HG03095 (cell line): ENCODE results near the gene HLA-E.
A peak's percentile ranks its signal among the peaks of the same experiment; 100 is the strongest.
"Not testable (repeated sequence)": the region's sequence is repeated elsewhere in the genome, so short reads cannot be mapped to it uniquely, and the experiment has no call there.

Source experiments
- ATAC-seq: cut with Tn5 transposase; IDR thresholded peaks from one replicate; pipeline ENCODE4 v1.9.1; 2021; ENCODE audit warnings: moderate library complexity; ENCODE audit not compliant: unreplicated experiment

The HLA-E gene

DNA sequence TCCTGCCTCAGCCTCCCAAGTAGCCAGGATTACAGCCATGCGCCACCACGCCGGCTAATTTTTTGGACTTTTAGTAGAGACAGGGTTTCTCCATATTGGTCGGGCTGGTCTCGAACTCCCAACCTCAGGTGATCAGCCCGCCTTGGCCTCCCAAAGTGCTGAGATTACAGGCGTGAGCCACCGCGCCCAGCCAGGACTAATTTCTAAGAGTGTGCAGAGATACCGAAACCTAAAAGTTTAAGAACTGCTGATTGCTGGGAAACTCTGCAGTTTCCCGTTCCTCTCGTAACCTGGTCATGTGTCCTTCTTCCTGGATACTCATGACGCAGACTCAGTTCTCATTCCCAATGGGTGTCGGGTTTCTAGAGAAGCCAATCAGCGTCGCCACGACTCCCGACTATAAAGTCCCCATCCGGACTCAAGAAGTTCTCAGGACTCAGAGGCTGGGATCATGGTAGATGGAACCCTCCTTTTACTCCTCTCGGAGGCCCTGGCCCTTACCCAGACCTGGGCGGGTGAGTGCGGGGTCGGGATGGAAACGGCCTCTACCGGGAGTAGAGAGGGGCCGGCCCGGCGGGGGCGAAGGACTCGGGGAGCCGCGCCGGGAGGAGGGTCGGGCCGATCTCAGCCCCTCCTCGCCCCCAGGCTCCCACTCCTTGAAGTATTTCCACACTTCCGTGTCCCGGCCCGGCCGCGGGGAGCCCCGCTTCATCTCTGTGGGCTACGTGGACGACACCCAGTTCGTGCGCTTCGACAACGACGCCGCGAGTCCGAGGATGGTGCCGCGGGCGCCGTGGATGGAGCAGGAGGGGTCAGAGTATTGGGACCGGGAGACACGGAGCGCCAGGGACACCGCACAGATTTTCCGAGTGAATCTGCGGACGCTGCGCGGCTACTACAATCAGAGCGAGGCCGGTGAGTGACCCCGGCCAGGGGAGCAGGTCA, at the start of gene HLA-E:
Gene HLA-E, plus strand, starts transcription at position 429 of the 945 bp plus-strand sequence. Its CDS starts 23 bp downstream, at position 452.
- peak; percentile 68 for ATAC-seq

DNA sequence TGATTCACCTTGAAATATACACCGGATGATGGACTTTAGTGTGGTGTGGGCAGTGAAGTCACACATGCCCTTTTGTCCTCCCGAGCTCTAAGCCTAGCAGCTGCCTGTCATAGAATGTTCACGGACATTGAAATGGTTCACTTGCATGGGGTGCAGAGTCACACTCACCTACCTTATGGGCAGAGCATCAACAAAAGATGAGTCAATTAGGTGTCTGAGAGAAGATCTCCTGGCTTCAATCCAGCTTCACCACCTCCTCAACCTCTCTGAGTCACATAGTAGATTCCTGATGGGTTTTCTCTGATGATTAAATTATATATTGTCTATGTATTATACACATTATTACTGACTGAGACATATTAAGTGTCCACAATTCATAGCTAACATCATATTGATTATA, 48.1 kb upstream of the HLA-E start:
- no peak for ATAC-seq

DNA sequence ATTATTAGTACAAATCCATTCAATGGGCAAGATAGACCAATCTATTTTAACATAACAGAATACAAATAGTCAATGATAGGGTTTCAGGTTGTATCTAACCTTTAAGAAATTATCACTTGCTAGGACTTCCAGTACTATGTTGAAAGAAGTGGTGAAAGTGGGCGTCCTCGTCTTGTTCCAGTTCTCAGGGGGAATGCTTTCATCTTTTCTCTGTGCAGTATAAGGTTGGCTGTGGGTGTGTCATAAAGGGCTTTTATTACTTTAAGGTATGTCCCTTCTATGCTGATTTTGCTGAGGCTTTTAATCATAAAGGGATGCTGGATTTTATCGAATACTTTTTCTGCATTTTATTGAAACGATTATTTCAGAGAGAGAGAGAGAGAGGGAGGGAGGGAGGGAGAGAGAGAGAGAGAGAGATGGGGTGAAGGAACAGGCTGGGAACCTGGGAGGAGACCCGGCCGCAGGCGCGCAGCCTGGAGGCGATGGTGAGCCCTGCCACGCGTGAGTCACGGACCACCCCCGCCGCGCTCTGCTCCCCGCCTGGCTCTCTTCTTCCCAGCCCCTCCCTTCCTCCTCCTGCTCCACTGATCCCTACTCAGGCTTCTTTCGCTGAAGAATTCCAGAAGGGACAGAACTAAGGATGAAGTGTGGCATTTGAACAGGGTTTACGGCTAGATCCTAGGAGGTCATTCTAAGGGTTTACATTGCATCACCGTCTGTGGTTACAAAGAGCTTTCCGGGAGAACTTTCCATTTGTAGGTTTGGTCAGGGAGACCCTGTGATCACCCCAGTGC, 45.5 kb upstream of the HLA-E start:
- no peak for ATAC-seq

DNA sequence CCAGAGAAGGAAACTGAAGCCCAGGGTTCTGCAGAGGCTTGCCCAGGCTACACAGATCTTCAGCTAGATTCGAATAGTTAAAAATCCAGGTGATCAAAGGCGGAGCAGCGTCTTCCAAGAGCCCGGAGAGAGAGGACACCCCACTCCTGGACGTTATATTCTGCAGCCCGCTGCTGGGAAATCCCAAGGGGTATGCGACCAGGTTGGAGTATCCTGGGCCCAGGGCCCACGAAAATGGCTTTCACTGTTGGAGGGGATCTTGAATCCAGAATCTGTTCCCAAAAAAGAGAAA, 44.9 kb upstream of the HLA-E start:
- ATAC-seq: no peak

DNA sequence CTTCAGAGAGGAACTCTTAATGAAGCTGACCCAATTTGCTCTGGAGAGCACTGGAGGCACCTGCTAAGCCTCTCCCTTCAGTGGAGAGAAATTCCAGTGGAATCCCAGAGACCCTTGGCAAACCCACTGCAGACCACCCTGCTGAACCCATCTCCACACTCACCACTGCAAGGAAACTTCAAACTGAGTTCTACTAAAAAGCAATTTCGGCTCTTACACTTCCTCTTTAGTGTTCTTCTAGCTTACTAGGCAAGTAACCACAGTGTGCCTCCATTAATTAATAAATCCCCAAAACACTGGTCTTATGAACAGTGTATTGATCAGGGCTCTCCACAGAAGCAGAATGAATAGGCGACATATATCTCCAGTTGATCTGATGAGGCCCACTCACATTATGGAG, 43.0 kb upstream of the HLA-E start:
- no peak for ATAC-seq

DNA sequence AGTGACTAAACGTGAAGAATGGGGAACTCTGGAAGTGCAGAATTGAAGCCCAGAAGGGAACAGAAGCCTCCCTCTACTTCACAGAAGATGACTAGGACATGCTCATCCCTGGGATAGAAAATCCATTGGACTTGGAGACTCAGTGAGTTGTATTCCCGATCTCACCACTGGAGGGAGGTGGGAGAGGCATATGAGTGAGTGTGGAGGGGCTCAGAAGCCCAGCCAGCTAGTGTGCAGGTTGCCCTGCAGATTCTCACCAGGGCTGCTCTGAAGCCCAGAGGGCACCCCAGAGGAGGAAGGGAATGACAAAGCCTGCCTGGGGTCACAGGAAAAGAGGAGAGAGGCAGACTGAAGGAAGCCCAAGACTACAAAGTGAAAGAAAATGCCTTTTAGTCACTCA, 42.1 kb upstream of the HLA-E start:
- no peak for ATAC-seq

DNA sequence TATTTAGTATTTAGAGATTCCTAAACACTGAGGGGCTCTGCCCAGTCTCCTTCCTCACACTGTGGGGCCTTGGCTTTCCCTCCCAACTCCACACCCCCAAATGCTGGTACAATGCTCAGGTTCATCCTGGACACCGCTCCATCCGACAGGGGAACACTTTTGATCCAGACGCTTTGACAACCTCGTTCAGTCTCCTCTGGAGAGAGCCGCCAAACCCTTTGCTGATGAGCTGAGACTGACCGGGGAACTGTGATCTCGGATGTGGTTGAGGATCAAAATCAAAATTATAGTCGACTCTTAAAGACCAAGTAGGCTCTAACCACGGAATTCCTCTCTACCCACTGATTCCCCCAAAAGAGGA, 38.8 kb upstream of the HLA-E start:
- ATAC-seq: no peak

DNA sequence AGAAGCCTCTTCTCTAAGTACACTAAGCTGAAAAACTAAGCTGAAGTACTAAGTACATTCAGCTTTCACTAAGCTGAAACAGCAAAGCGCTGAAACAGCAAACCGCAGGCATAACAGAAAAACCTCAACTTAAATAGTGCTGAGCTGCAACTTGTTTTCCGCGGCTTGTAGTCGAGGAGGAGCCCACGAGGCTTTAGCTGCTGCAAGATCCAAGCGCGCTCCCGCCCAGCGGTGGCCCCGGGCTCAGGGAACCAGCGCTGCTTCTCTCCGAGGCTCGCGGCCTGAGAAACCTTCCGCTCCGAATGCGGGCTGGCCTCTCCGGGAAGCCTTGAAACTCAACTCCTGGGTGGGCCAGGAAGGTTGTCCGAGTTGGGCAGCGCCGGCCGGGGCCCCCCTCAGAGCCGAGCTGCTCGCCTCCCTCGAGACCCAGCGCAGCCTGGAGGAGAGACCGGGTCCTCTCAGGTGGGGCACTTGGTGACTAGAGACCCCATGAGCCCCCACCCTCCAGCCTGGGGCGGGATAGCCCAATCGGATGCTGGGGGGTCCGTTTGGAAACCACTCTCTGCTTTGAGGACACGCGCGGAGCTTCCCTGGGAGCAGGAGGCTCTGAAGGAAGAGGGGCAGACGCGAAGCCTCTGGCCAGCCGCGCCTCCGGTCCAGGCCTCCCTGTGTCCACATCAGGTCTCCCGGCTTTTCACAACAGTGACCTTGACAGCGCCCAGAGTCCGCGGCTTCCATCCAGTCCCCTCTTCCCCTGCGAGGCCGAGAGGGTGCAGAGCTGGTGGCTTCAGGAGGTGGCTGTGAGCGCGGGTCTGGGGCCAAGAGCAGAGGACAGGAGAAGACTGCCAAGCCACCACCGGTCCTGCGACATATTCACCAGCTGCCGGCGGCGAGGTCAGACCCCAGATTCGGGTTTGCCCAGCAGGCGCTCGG, 38.1 kb upstream of the HLA-E start:
- ATAC-seq: peak; percentile 50

DNA sequence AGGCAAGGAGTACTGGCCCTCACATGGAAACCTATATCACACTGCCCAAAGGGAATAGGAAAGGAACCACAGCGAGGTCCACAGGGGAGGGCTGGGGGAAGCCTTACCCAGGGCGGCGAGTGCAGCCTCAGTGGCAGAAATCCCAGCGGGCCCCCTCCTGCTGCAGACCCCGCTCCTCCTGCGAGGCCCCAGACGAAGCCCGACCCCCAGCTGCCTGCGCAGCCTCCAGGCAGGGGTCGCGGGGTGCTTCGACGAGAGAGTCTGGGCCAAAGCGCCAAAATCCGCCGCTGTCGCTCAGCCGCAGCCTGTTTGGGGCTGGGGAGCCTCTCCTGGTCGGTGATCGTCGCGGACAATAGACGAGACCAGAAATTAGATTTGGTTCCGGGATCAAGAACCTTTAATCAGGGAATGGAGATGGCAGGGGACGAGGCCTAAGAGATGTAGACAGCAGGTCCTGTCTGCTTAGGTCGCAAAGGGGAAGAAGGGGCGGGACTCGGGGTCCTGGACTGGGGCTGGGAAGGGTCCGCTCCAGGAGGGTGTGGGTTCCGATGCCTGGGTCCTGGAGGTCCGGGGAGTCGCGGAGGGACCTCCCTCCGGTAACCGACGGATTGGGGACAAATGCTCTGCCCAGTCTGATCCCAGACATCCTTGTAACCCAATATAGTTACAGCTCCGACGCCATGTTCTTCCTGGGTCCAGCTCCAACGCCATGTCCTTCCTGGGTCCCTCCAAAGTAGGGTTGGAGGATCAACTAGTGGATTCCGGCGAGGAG, 36.4 kb upstream of the HLA-E start:
- ATAC-seq: no peak

DNA sequence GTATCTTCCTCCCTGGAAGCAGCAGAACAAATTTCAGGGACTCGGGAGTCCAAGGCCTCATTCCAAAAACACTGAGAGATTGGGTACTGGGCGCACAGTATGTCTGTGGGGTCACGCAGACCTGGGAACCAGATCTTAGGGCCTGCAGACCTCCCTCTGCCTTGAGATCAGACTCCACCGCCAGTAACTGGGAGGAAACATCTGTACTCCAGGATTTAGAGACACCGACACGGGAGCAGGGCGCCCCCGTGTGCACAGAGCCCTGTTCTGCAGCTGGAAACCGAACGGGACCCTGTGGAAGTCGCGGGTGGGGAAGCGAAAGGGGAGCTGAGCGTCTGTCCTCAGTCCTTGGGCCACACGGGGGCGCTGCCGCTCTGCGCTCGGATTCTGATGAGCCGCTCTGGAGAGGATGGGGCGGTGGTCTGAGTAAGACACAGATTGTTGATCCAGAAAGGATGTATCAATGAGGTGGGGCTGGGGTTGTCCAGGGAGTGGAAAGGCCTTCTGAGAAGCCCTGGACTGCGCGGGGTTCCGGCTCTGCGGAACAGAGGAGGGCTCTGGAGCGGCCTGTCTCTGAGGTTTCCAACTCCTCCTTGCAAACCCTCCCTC, 35.7 kb upstream of the HLA-E start:
- no peak for ATAC-seq

DNA sequence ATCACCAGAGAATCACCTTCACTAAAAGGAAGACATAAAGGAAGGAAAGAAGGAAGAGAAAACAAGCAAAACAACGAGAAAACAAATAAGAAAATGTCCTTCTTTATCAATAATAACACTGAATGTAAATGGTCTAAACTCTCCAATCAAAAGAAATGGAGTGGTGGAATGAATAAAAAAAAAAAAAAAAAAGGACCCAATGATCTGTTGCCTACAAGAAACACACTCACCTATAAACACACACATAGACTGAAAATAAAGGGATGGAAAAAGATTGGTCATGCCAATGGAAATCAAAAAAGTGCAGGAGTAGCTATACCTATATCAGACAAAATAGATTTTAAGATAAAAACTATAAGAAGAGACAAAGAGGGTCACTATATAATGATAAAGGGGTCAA, 30.2 kb upstream of the HLA-E start:
- no peak for ATAC-seq

DNA sequence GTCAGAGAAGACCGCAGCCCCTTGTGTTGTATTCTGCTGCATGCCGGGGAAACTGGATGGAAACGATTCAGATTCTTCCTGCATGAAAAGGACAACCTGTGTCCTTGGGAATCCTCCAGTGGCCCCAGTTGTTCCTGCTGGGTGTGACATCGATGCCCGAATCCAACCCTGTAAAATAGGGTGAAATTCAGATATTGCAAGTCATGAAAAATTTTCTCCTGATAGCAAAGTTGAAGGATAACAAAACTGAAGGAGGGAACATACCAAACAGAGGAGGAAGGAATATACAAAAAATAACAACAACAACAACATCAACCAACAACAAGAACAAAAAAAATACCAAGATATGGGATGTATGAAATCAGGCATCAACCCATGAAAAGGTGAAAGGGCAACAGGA, 28.3 kb upstream of the HLA-E start:
- no peak for ATAC-seq

DNA sequence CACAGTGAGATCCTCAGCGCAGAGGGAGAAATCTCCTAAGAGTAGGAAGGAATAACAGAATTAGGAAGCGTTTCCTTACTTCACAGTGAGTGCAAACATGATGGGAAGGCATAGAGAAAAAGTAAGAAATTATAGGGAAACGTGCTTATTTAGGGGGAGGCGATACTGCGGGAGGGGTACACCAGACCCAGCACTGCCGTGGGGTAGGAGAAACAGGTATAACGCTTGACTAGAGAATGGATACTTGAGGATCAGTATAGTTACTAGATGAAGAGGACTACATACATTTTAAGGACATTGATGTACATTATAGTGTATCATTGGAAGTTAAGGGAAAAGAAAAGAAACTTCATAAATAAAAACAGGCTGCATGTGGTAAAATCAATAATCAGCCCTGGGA, 26.8 kb upstream of the HLA-E start:
- ATAC-seq: no peak

DNA sequence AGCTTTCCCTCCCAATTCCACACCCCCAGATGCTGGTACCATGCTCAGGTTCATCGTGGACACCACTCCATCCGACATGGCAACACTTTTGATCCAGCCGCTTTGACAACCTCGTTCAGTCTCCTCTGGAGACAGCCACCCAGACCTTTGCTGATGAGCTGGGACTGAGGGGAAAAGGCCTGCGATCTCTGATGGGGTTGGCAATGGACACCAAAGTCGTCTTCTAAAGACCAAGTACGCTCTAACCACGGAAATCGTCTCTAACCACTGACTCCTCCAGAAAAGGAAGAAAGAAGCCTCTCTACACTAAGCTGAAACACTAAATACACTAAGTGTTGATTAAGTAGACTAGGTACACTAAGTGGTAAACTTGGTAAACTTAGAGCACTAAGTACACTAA, 26.1 kb upstream of the HLA-E start:
- ATAC-seq: no peak

DNA sequence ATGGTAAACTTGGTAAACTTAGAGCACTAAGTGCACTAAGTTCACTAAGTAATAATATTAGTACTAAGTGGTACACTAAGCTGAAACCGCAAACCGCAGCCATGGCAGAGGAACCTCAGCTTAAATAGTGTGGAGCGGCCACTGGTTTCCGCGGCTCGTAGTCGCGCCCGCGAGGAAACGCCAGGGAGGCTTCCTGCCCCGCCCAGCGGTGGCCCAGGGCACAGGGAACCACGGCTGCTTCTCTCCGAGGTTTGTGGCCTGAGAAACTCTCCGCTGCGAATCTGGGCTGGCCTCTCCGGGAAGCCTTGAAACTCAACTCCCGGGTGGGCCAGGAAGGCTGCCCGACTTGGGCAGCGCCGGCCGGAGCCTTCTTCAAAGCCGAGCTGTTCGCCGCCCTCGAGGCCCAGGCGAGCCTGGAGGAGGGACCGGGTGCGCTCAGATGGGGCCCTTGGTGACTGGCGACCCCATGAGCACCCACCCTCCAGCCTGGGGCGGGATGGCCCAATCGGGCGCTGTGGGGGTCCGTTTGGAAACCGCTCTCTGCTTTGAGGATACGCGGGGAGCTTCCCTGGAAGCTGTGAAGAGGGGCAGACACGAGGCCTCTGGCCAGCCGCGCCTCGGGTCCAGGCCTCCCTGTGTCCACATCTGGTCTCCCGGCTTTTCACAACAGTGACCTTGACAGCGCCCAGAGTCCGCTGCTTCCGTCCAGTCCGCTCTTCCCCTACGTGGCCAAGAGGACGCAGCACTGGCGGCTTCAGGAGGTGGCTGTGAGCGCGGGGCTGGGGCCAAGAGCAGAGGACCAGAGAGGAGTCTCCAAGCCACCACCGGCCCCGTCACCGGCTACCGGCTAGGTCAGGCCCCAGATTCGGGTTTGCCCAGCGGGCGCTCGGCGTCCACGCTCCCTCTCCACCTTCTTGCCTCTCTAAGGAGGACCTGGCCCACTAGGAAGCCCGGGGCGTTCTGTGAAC, 25.4 kb upstream of the HLA-E start:
- ATAC-seq: no peak

DNA sequence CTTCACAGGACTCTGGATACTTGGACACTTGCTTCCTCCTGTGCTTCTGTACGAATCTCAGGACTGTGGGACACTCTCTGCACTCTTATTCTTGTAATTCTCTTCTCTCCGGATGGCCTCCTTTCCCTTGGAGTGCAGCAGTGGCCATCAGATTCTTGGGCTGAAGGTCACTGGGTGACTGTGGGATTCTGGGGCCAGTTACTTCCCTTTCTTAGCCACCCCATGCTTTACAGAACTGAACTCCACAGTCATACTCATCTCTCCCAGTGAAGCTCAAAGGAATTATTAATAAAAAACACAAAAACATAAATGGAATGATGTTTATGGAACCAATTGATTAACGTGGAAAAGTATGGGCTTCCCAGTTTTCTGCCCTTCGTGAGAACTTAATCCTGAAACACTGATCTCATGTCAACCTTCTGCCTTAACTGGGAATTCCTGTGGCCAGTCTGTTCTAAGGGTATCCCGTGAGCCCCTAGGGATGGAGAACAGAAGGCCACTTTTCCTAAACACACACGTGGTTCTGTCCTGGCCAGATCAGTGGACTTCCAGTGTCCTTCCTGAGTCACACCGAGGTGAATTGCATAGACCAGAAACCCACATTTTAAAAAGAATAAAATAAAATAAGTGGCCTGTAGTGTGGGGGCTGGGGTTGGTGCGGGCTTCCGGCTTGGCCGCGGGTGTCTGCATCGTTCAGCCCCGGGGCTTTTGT, 23.6 kb upstream of the HLA-E start:
- no peak for ATAC-seq

DNA sequence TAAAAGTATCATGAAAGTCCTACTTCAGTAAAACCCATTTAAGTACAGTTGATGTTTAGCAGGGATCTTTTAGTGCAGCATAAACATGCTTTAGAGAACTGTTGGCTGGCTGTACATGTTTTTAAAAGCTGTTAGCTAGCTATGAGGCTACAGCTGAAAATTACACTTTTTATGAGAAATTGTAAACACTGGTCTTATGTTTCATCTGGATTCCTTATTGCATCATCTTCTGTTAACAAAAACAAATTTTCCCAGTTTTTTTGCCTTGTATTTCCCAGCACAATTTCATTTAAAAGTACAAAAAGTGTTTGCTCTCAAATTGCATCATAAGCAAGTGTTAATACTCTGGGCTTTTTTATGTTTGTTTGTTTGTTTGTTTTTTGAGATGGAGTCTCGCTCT, 18.3 kb upstream of the HLA-E start:
- no peak for ATAC-seq

DNA sequence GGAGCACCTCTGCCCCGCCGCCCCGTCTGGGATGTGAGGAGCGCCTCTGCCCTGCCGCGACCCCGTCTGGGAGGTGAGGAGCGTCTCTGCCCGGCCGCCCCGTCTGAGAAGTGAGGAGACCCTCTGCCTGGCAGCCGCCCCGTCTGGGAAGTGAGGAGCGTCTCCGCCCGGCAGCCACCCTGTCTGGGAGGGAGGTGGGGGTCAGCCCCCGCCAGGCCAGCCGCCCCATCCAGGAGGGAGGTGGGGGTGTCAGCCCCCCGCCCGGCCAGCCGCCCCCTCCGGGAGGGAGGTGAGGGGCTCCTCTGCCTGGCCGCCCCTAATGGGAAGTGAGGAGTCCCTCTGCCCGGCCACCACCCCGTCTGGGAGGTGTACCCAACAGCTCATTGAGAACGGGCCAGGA, 14.2 kb upstream of the HLA-E start:
- ATAC-seq: not testable (repeated sequence)
